Upper lobe of right lung (tissue), 1 donor: ENCODE measurements around the gene ABCG1. TPM values are rescaled to one million over a fixed set of nuclear protein-coding genes. Genes with fewer than 3 reads are reported as not detected.

Experiments used
- ATAC-seq: fragments of 200-7000 bp; cut with Tn5 transposase; one replicate; pipeline ENCODE4 v1.9.1; 2020; ENCODE audit warnings: mild to moderate bottlenecking, moderate library complexity
- DNase-seq: peaks from one replicate; pipeline ENCODE4 v3.0.0-alpha.2; 2020
- H3K27ac ChIP-seq: fragments of 200-600 bp; one replicate; pipeline ENCODE4 v1.8.0; 2022
- H3K27me3 ChIP-seq: fragments of 200-600 bp; one replicate; pipeline ENCODE4 v1.8.0; 2022; ENCODE audit warnings: mild to moderate bottlenecking
- H3K36me3 ChIP-seq: fragments of 200-600 bp; one replicate; pipeline ENCODE4 v1.8.0; 2022
- H3K4me1 ChIP-seq: fragments of 200-600 bp; one replicate; pipeline ENCODE4 v1.8.0; 2022
- H3K4me3 ChIP-seq: fragments of 200-600 bp; one replicate; pipeline ENCODE4 v1.8.0; 2022; ENCODE audit warnings: mild to moderate bottlenecking
- H3K9me3 ChIP-seq: fragments of 200-600 bp; one replicate; pipeline ENCODE4 v1.8.0; 2022
- intact Hi-C: fragments of 100-400 bp; cut with DNase I; formaldehyde crosslinking; loops from one replicate; pipeline ENCODE4 v1.11.0; 2022
- total RNA-seq: library from RNA; stranded (reverse); fragmentation: NEBNext Ultra II Directional; extraction: Animal tissue kit (Norgen Biotek cat#: 25700); gene quantifications from one replicate; pipeline ENCODE4 v1.2.1, GENCODE V29; 2021
- TF ChIP-seq, protein P1 (sequence below): fragments of 200-600 bp; IDR thresholded peaks from one replicate; pipeline ENCODE4 v1.8.0; 2022; ENCODE audit warnings: antibody characterized with exemption
- donor health status: DM: no; HTN: yes; CAD: no; lungs with severe emphysema.

Gene ABCG1
- total RNA-seq, 1 donor from 2014 or later: 62.6 TPM

DNA sequence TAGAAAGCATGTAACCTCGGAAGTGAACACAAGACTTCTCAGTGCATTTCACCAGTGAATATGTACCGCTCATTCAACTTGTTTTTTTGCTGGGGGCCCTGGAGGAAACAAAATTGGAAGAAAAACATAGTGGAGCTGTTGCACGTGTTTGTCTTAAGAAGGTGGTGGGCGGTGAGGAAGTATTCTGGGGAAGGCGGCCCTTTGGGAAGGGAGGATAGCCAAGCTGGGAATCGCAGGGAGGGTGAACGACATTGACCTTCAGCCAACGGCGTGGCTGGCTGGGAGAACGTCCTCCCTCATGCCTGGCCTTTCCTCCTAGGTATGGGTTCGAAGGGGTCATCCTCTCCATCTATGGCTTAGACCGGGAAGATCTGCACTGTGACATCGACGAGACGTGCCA is 76.9 kb downstream of the ABCG1 start:
- intact Hi-C loops: no loop called here
- Histone ChIP-seq H3K27ac (no peak overlapping the region), H3K9me3 (no peaks in the 10 kb centered on the region), H3K36me3 (peaks cover 7% of the 10 kb centered on the region), H3K4me3 (no peak overlapping the region), H3K4me1 (peaks cover 9% of the 10 kb centered on the region), H3K27me3 (no peaks in the 10 kb centered on the region)
- TF ChIP-seq, protein P1, sequence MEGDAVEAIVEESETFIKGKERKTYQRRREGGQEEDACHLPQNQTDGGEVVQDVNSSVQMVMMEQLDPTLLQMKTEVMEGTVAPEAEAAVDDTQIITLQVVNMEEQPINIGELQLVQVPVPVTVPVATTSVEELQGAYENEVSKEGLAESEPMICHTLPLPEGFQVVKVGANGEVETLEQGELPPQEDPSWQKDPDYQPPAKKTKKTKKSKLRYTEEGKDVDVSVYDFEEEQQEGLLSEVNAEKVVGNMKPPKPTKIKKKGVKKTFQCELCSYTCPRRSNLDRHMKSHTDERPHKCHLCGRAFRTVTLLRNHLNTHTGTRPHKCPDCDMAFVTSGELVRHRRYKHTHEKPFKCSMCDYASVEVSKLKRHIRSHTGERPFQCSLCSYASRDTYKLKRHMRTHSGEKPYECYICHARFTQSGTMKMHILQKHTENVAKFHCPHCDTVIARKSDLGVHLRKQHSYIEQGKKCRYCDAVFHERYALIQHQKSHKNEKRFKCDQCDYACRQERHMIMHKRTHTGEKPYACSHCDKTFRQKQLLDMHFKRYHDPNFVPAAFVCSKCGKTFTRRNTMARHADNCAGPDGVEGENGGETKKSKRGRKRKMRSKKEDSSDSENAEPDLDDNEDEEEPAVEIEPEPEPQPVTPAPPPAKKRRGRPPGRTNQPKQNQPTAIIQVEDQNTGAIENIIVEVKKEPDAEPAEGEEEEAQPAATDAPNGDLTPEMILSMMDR: no peak
- no peak for ATAC-seq
- DNase-seq: no peak

DNA sequence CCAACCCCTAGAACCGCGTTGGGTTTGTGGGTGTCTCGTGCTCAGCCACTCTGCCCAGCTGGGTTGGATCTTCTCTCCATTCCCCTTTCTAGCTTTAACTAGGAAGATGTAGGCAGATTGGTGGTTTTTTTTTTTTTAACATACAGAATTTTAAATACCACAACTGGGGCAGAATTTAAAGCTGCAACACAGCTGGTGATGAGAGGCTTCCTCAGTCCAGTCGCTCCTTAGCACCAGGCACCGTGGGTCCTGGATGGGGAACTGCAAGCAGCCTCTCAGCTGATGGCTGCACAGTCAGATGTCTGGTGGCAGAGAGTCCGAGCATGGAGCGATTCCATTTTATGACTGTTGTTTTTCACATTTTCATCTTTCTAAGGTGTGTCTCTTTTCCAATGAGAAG is 77.6 kb downstream of the ABCG1 start:
- Histone ChIP-seq H3K4me1 (peaks cover 12% of the 10 kb centered on the region), H3K9me3 (no peaks in the 10 kb centered on the region), H3K27me3 (no peaks in the 10 kb centered on the region), H3K4me3 (no peak overlapping the region), H3K27ac (no peak overlapping the region), H3K36me3 (peaks cover 7% of the 10 kb centered on the region)
- TF ChIP-seq, protein P1: no peak
- ATAC-seq (no peak), DNase-seq (no peak)
- intact Hi-C loops: no loop called here

DNA sequence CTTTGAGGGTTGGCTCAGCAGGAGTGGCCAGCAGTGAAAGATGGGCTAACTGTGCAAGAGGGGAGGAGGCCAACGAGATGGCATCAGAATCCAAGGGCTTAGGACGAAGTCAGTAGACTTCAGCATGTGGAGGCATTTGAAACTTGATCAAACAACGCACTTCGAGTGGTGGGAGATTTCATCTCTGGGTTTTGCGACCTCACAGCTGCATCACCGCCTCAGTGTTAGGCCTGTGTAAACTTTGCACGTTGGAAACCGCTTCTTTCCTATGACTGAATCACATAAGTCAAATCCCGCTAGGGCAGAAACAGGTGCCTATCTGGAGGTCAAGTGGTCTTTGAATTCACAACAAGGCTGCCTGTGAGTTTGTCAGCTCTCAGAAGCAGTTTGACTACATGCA is 78.4 kb downstream of the ABCG1 start:
- no peak for DNase-seq
- Histone ChIP-seq H3K4me1 (peaks cover 16% of the 10 kb centered on the region), H3K27me3 (no peaks in the 10 kb centered on the region), H3K4me3 (no peak overlapping the region), H3K27ac (no peak overlapping the region), H3K36me3 (peaks cover 7% of the 10 kb centered on the region), H3K9me3 (no peaks in the 10 kb centered on the region)
- intact Hi-C loops: no loop called here
- no peak for ATAC-seq
- TF ChIP-seq, protein P1: no peak

DNA sequence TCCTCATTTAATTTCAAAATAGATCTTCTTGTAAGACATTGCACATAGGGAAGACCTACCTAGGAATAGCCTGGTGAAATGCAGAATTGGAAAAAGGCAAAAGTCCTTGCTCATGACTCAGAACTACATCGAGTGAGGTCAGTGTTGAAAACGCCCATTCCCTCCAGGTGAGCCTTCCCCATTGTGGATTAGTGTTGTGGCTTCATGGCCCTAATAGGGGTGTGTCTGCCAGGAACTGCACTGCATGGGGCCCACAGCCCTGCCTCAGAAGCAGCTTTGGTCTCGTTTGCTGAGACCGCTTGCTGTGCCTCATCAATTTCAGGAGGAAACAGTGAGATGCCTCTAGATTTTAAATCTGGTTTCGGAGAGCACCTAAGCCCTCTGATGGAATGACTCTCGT is 79.3 kb downstream of the ABCG1 start:
- H3K4me1 ChIP-seq: peaks cover 16% of the 10 kb centered on the region

DNA sequence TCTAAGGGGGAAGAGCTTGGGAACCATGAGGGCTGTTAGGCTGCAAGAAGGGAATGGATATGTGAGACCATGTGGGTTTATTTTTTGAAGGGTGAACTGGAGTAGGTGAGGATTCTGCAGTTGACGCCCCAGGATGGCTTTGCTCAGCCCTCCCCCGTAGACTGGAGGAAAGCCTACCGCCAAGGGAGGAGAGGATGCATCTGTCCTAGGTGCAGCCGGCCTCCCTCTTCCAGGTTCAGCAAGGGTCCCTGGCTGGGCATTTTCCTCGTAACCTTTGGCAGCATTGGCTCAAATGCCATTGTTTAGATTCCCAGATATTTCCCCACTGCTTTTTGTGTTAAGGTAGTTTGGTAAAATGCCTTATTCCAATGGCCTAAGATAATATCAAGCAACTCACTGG is 79.7 kb downstream of the ABCG1 start:
- DNase-seq (no peak), ATAC-seq (no peak)
- no peak overlapping the region for H3K27ac ChIP-seq

More for the DNA sequence above, 79.3 kb downstream of the ABCG1 start:
- no peaks in the 10 kb centered on the region for H3K27me3 ChIP-seq
- DNase-seq: no peak
- peaks cover 7% of the 10 kb centered on the region for H3K36me3 ChIP-seq
- no peaks in the 10 kb centered on the region for H3K9me3 ChIP-seq
- H3K27ac ChIP-seq: no peak overlapping the region
- no peak for ATAC-seq
- no peak overlapping the region for H3K4me3 ChIP-seq
- TF ChIP-seq, protein P1: no peak
- intact Hi-C loops: no loop called here

More for the DNA sequence above, 79.7 kb downstream of the ABCG1 start:
- H3K4me1 ChIP-seq: peaks cover 16% of the 10 kb centered on the region
- H3K36me3 ChIP-seq: peaks cover 7% of the 10 kb centered on the region
- TF ChIP-seq, protein P1: no peak
- H3K4me3 ChIP-seq: no peak overlapping the region
- H3K9me3 ChIP-seq: no peaks in the 10 kb centered on the region
- intact Hi-C loops: no loop called here
- H3K27me3 ChIP-seq: no peaks in the 10 kb centered on the region
